Inflammatory macrophage treated with lipopolysaccharide for 1 hour (primary cell): ENCODE measurements around the gene CRHR1.

Experiments
- DNase-seq, 2 donors: peaks; one replicate each; pipeline ENCODE4 v3.0.0-alpha.2; 2020 to 2022

The CRHR1 gene

GRCh38 chr17:45824901-45825492 lies 40.9 kb downstream of the CRHR1 start:
- no peak for DNase-seq

GRCh38 chr17:45825792-45826191 lies 41.7 kb downstream of the CRHR1 start:
- no peak for DNase-seq

GRCh38 chr17:45826919-45827588 lies 42.9 kb downstream of the CRHR1 start:
- no peak for DNase-seq

GRCh38 chr17:45828171-45828570 lies 44.1 kb downstream of the CRHR1 start:
- no peak for DNase-seq

- no peak for DNase-seq
These were observed 44.5 kb downstream of the CRHR1 start for GRCh38 chr17:45828582-45829133.

GRCh38 chr17:45833920-45834319 lies 49.8 kb downstream of the CRHR1 start:
- no peak for DNase-seq

GRCh38 chr17:45834471-45835396 lies 50.6 kb downstream of the CRHR1 start:
- no peak for DNase-seq

- no peak for DNase-seq
These were observed 51.4 kb downstream of the CRHR1 start for GRCh38 chr17:45835481-45835880.

- DNase-seq = no peak
These were observed 52.2 kb downstream of the CRHR1 start for GRCh38 chr17:45836047-45837044.

GRCh38 chr17:45837187-45837586 lies 53.1 kb downstream of the CRHR1 start:
- no peak for DNase-seq

- DNase-seq = no peak
These were observed 53.5 kb downstream of the CRHR1 start for GRCh38 chr17:45837603-45838002.

GRCh38 chr17:45838751-45839295 lies 54.7 kb downstream of the CRHR1 start:
- DNase-seq = no peak

GRCh38 chr17:45839442-45839841 lies 55.3 kb downstream of the CRHR1 start:
- no peak for DNase-seq

- no peak for DNase-seq
These were observed 57.1 kb downstream of the CRHR1 start for GRCh38 chr17:45841186-45841585.

- no peak for DNase-seq
These were observed 57.9 kb downstream of the CRHR1 start for GRCh38 chr17:45841883-45842525.

GRCh38 chr17:45843722-45844121 lies 59.6 kb downstream of the CRHR1 start:
- no peak for DNase-seq

GRCh38 chr17:45844695-45845375 lies 60.7 kb downstream of the CRHR1 start, which contains the start of gene SPPL2C:
SPPL2C (plus strand) TSS chr17:45844881; CDS start chr17:45844907, 26 bp downstream.
- no peak for DNase-seq

- no peak for DNase-seq
These were observed 61.5 kb downstream of the CRHR1 start for GRCh38 chr17:45845376-45846185.

GRCh38 chr17:45846223-45846622 lies 62.1 kb downstream of the CRHR1 start:
- DNase-seq = no peak

- no peak for DNase-seq
These were observed 62.5 kb downstream of the CRHR1 start for GRCh38 chr17:45846646-45847045.
